ENCODE data around the gene CITED4. TPM values are rescaled to one million over a fixed set of nuclear protein-coding genes. Genes with fewer than 3 reads are reported as not detected.
A peak's percentile ranks its signal among the peaks of the same experiment; 100 is the strongest.

Gene CITED4
- total RNA-seq, 3 donors from 2014 or later, result 12.2 to 136 (median 26.9) TPM

GRCh38 chr1:40856656-40857302 is 5.4 kb downstream of the CITED4 start:
- Histone ChIP-seq H3K9me3 (no peaks in the 10 kb centered on the region), H3K27me3 (no peaks in the 10 kb centered on the region), H3K4me1 (no peaks in the 10 kb centered on the region), H3K4me3 (no peak overlapping the region), H3K36me3 (no peaks in the 10 kb centered on the region), H3K27ac (no peak overlapping the region)
- TF ChIP-seq CTCF (IDR thresholded peaks at IDR 0.05), result no peak
- no peak for TF ChIP-seq POLR2A (IDR thresholded peaks at IDR 0.05)
- no peak for TF ChIP-seq POLR2AphosphoS5 (IDR thresholded peaks at IDR 0.05)
- no peak for DNase-seq (ENCODE audit: low spot score in 2 of 2)
- intact Hi-C loops (cut with DNase I; ENCODE audit: low total_unique reads), result no loop called here

DNA sequence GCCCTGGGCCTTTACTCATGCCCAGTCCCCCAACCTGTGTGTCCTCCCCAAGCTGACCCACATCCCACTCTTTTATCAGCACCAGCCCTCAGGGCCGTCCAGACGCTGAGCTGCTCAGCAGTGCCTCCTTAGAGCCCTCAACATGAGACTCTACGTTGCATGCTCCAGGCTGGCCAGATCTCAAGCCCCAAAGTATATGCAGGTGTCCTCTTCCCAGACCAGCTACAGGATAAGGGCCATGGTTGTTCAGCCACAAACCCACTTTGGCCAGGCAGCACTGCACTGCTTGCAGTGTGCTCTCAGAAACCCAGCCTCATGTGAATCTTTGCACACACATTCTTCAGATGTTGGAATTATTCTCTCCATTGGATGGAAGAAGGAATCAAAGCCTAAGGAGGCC is 6.0 kb downstream of the CITED4 start:
- intact Hi-C loops (cut with DNase I; ENCODE audit: low total_unique reads), result no loop called here
- Histone ChIP-seq H3K36me3 (no peaks in the 10 kb centered on the region), H3K9me3 (no peaks in the 10 kb centered on the region), H3K27ac (no peak overlapping the region), H3K4me3 (no peak overlapping the region), H3K4me1 (no peaks in the 10 kb centered on the region), H3K27me3 (no peaks in the 10 kb centered on the region)
- TF ChIP-seq CTCF (IDR thresholded peaks at IDR 0.05) (no peak), POLR2AphosphoS5 (IDR thresholded peaks at IDR 0.05) (no peak), POLR2A (IDR thresholded peaks at IDR 0.05) (no peak)
- no peak for DNase-seq (ENCODE audit: low spot score in 2 of 2)

DNA sequence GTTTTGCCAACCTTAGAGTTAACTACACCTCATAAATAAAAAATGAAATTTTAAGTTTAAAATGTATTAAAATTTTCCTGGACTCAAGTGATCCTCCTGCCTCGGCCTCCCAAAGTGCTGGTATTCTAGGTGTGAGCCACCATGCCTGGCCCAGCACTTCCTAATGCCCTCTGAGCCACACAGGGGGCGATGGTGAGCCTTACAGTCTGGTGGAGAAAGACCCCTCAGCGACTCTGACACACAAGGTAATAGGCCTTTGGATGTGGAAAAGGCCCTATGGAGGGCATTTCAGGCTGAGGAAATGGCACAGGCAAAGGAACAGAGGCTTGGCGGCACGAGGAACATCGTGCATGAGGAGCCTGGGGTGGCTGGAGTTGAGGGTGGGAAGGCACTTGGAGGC is 6.7 kb downstream of the CITED4 start:
- DNase-seq (ENCODE audit: low spot score in 2 of 2), result no peak
- intact Hi-C loops (cut with DNase I; ENCODE audit: low total_unique reads), result no loop called here
- Histone ChIP-seq H3K27me3 (no peaks in the 10 kb centered on the region), H3K4me3 (no peak overlapping the region), H3K9me3 (no peaks in the 10 kb centered on the region), H3K4me1 (no peaks in the 10 kb centered on the region), H3K36me3 (no peaks in the 10 kb centered on the region), H3K27ac (no peak overlapping the region)
- TF ChIP-seq CTCF (IDR thresholded peaks at IDR 0.05) (peak in 1 of 3 donors; percentile 10), POLR2A (IDR thresholded peaks at IDR 0.05) (no peak)

DNA sequence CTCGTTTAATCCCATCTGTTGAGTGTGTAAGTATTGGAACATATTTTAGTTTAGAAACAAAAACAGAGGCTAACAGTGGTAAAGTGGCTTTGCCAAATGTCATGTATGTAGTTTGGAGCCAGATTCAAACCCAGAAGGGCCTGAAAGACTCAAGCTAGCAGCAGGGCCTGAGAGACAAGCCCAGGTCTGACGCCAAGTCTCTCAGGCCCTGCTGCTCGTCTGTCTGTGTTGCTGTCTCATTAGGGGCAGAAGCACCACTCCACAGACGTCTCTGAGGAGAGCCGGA is 8.3 kb downstream of the CITED4 start:
- no peaks in the 10 kb centered on the region for H3K9me3 ChIP-seq
- intact Hi-C loops (cut with DNase I; ENCODE audit: low total_unique reads), result no loop called here
- TF ChIP-seq POLR2A (IDR thresholded peaks at IDR 0.05) (no peak), CTCF (IDR thresholded peaks at IDR 0.05) (no peak), POLR2AphosphoS5 (IDR thresholded peaks at IDR 0.05) (no peak)
- no peak for DNase-seq (ENCODE audit: low spot score in 2 of 2)
- H3K36me3 ChIP-seq, result no peaks in the 10 kb centered on the region
- no peaks in the 10 kb centered on the region for H3K4me1 ChIP-seq
- no peaks in the 10 kb centered on the region for H3K27me3 ChIP-seq
- no peak overlapping the region for H3K27ac ChIP-seq
- H3K4me3 ChIP-seq, result no peak overlapping the region

- no peaks in the 10 kb centered on the region for H3K4me1 ChIP-seq
- H3K9me3 ChIP-seq, result no peaks in the 10 kb centered on the region
- H3K27me3 ChIP-seq, result no peaks in the 10 kb centered on the region
- DNase-seq (ENCODE audit: low spot score in 2 of 2), result no peak
- no peaks in the 10 kb centered on the region for H3K36me3 ChIP-seq
- H3K4me3 ChIP-seq, result no peak overlapping the region
- intact Hi-C loops (cut with DNase I; ENCODE audit: low total_unique reads), result no loop called here
- TF ChIP-seq POLR2AphosphoS5 (IDR thresholded peaks at IDR 0.05) (no peak), CTCF (IDR thresholded peaks at IDR 0.05) (no peak), POLR2A (IDR thresholded peaks at IDR 0.05) (no peak)
- no peak overlapping the region for H3K27ac ChIP-seq
Observed at GRCh38 chr1:40853113-40853884, 8.9 kb downstream of the CITED4 start.

Data from breast epithelium (tissue), 4 donors.